Measurements from ENCODE around the gene CSRNP3.

Gene CSRNP3

DNA sequence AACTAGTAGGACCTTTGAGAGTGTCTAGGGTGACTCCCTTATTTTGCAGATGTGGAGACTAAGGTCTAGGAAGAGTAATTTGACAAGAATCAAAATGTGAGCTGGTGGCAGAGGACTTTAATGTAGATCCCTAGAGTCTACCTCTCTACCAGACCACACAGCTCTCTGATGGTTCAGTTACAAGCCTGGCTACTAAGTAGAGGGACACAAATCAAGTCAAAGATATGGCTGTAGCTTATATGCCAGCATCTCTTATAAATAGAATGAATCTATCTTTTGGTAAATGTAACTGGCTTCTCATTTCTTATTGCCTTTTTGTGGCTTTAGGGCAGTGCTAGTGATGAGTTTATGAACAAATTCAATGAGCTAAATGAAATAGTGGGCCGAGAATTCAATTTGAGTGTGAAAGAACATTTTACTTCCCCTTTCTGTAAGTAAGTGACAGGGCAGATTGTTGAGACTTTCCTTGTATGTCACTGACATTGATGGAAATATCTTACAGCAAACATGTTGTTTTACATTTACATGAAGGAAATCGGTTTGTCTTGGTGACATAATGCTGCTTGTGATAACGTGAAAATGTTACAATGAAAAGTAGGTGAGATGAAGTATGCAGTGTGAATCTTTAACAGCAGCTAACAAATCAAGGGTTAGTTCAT, 28.3 kb downstream of the CSRNP3 start:
- CTCF ChIA-PET: no interaction called here
- no peaks in the 10 kb centered on the region for H3K4me1 Mint-ChIP-seq
- no peak for DNase-seq
- no peaks in the 10 kb centered on the region for H3K27me3 Mint-ChIP-seq
- no peak overlapping the region for H3K27ac Mint-ChIP-seq
- no peaks in the 10 kb centered on the region for H3K9me3 Mint-ChIP-seq
- no peak overlapping the region for H3K4me3 Mint-ChIP-seq
- no peaks in the 10 kb centered on the region for H3K36me3 Mint-ChIP-seq

GRCh38 chr2:165499131-165499530, 29.6 kb downstream of the CSRNP3 start:
- Mint-ChIP-seq H3K27ac (no peak overlapping the region), H3K9me3 (no peaks in the 10 kb centered on the region), H3K36me3 (no peaks in the 10 kb centered on the region), H3K4me3 (no peak overlapping the region), H3K4me1 (no peaks in the 10 kb centered on the region), H3K27me3 (no peaks in the 10 kb centered on the region)
- CTCF ChIA-PET: no interaction called here
- DNase-seq: no peak

DNA sequence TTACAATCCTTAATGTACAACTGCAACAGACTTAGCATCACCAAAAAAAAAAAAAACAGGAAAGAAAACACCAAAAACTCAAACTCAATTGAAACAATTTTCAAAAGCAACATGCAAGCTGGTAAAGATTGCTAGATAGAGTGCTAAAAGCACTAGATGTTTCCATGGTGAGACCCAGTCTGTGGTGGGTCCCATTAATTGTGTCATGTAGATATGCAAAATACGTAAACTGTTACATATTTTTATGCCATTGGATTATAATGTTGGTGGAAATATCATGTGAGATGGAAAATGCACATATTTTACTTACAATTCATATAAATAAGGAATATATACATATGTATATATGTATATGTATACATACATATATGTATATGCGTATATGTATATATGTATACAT, 30.5 kb downstream of the CSRNP3 start:
- CTCF ChIA-PET: no interaction called here
- Mint-ChIP-seq H3K27ac (no peak overlapping the region), H3K9me3 (no peaks in the 10 kb centered on the region), H3K4me1 (no peaks in the 10 kb centered on the region), H3K36me3 (no peaks in the 10 kb centered on the region), H3K27me3 (no peaks in the 10 kb centered on the region), H3K4me3 (no peak overlapping the region)
- DNase-seq: no peak

DNA sequence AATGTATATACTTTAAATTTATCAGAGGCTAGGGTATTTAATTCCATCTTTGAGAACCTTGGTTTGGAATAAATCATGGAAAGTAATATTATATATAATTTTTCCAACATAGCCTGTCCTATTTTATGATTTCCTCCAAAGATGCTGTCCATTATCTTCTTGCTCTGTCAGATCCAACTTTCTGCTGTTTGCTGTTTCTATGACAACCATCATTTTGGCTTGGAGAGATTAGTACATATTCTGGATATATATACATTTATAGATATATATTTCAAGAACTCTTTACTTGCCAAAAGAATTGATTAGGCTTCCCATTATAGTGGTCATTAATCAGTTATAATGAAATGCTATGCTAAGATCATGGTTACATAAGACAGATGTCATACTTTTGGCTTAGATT, 31.3 kb downstream of the CSRNP3 start:
- Mint-ChIP-seq H3K4me1 (no peaks in the 10 kb centered on the region), H3K36me3 (no peaks in the 10 kb centered on the region), H3K9me3 (no peaks in the 10 kb centered on the region), H3K27me3 (no peaks in the 10 kb centered on the region), H3K4me3 (no peak overlapping the region), H3K27ac (no peak overlapping the region)
- CTCF ChIA-PET: no interaction called here
- no peak for DNase-seq

DNA sequence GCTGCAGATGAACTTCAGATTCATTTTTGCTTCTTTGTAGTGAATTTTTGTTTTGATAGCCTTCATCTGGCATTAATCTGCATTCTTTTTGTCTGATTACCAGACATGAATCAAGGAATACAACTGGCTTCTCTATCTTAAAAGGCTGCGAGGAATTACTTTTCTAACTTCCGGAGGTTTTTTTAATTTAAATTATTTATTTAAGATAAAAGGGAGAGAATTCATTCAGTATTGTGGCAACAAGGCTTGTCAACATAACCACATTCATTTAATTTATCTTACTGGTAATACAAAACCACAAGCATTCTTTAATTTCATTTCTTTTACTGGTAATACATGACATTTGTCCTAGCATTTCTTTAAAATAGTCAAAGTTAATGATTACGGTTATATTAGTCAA, 36.0 kb downstream of the CSRNP3 start:
- Mint-ChIP-seq H3K4me1 (no peaks in the 10 kb centered on the region), H3K27ac (no peak overlapping the region), H3K27me3 (no peaks in the 10 kb centered on the region), H3K36me3 (no peaks in the 10 kb centered on the region), H3K9me3 (no peaks in the 10 kb centered on the region), H3K4me3 (no peak overlapping the region)
- DNase-seq: no peak
- CTCF ChIA-PET: no interaction called here

- Mint-ChIP-seq H3K27ac (no peak overlapping the region), H3K27me3 (no peaks in the 10 kb centered on the region), H3K36me3 (no peaks in the 10 kb centered on the region), H3K4me1 (no peaks in the 10 kb centered on the region), H3K9me3 (no peaks in the 10 kb centered on the region), H3K4me3 (no peak overlapping the region)
- CTCF ChIA-PET: no interaction called here
- no peak for DNase-seq
Observed at GRCh38 chr2:165508927-165509326, 39.4 kb downstream of the CSRNP3 start.

GRCh38 chr2:165513479-165513878, 44.0 kb downstream of the CSRNP3 start:
- DNase-seq: no peak
- Mint-ChIP-seq H3K36me3 (no peaks in the 10 kb centered on the region), H3K4me1 (no peaks in the 10 kb centered on the region), H3K9me3 (no peaks in the 10 kb centered on the region), H3K27me3 (no peaks in the 10 kb centered on the region), H3K27ac (no peak overlapping the region), H3K4me3 (no peak overlapping the region)
- CTCF ChIA-PET: no interaction called here

GRCh38 chr2:165518611-165519010, 49.1 kb downstream of the CSRNP3 start:
- no peaks in the 10 kb centered on the region for H3K27me3 Mint-ChIP-seq
- no peak overlapping the region for H3K27ac Mint-ChIP-seq
- no peak overlapping the region for H3K4me3 Mint-ChIP-seq
- H3K36me3 Mint-ChIP-seq: no peaks in the 10 kb centered on the region
- H3K9me3 Mint-ChIP-seq: no peaks in the 10 kb centered on the region
- CTCF ChIA-PET: no interaction called here
- no peaks in the 10 kb centered on the region for H3K4me1 Mint-ChIP-seq
- no peak for DNase-seq

DNA sequence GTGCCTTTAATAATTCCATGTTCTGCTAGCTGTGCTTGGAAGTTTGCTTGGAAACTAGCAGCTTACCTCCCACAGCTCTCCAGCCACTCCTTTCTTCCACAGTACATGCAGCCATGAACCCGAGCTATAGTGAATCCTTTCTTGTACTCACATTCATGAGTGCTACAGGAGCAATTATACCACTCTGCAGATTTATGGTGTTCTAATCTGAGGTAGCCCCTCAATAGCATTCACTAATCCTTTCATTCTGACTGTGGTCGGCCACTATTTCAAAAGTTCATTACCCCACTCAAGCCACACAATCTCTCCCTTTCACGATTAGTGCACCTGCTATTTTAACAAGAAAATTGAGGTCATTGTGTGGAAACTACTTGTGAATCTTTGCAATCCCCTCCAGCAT, 53.2 kb downstream of the CSRNP3 start:
- no peak for DNase-seq
- H3K27me3 Mint-ChIP-seq: no peaks in the 10 kb centered on the region

DNA sequence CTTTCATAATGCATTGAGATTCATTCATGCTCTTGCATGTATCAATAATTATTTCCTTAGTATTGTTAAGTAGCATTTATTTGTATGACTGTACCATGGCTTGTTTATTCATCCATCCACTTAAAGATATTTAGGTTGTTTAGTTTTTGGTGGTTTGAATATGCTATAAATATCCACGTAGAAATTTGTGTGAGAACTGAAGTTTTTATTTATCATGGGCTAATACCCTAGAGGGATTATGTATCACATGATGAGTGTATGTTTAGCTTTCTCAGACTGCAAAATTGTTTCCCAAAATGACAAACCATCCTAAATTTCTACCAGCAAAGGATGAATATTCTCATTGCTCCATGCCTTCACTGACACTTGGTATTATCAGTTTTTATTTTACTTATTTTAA, 55.2 kb downstream of the CSRNP3 start:
- DNase-seq: no peak
- Mint-ChIP-seq H3K9me3 (no peaks in the 10 kb centered on the region), H3K36me3 (no peaks in the 10 kb centered on the region), H3K27me3 (no peaks in the 10 kb centered on the region), H3K4me1 (no peaks in the 10 kb centered on the region), H3K4me3 (no peak overlapping the region), H3K27ac (no peak overlapping the region)
- CTCF ChIA-PET: no interaction called here

More for the DNA sequence above, 53.2 kb downstream of the CSRNP3 start:
- Mint-ChIP-seq H3K4me1 (no peaks in the 10 kb centered on the region), H3K36me3 (no peaks in the 10 kb centered on the region), H3K4me3 (no peak overlapping the region), H3K27ac (no peak overlapping the region), H3K9me3 (no peaks in the 10 kb centered on the region)
- CTCF ChIA-PET: no interaction called here

DNA sequence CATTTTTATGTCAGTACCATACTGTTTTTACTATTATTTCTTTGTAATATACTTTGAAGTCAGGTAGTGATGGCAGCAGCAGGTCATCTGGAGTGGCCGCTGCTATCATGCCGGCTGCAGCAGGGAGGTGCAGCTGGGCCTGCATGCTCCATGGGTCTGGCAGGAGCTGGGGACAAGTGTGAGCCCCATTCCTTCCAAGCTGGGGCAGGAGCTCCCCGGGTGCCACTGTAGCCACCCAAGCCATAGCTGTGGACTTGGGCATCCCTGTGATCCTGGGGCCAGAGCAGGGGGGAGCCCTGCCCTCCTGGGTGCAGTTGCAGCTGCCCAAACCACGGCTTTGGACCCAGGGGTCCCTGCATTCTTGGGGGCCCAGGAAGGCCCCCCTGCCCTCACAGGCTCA, 59.2 kb downstream of the CSRNP3 start:
- DNase-seq: no peak
- no peaks in the 10 kb centered on the region for H3K4me1 Mint-ChIP-seq
- no peak overlapping the region for H3K4me3 Mint-ChIP-seq
- no peaks in the 10 kb centered on the region for H3K27me3 Mint-ChIP-seq
- no peaks in the 10 kb centered on the region for H3K9me3 Mint-ChIP-seq
- CTCF ChIA-PET: no interaction called here
- no peaks in the 10 kb centered on the region for H3K36me3 Mint-ChIP-seq
- no peak overlapping the region for H3K27ac Mint-ChIP-seq

DNA sequence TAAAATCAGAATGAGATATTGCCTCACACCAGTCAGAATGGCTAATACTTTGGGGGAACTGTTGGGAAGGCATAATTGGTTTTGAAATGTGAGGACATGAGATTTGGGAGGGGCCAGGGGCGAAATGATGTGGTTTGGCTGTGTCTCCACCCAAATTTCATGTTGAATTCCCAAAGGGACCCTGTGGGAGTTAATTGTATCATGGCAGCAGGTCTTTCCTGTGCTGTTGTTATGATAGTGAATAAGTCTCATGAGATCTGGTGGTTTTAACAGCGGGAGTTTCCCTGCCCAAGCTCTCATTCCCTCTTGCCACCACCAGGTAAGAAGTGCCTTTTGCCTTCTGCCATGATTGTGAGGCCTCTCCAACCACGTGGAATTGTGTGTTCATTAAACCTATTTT, 59.6 kb downstream of the CSRNP3 start:
- Mint-ChIP-seq H3K4me3 (no peak overlapping the region), H3K27me3 (no peaks in the 10 kb centered on the region), H3K9me3 (no peaks in the 10 kb centered on the region), H3K36me3 (no peaks in the 10 kb centered on the region), H3K27ac (no peak overlapping the region), H3K4me1 (no peaks in the 10 kb centered on the region)
- no peak for DNase-seq
- CTCF ChIA-PET: no interaction called here

- H3K36me3 Mint-ChIP-seq: no peaks in the 10 kb centered on the region
- H3K27me3 Mint-ChIP-seq: no peaks in the 10 kb centered on the region
- no peak for DNase-seq
- no peak overlapping the region for H3K27ac Mint-ChIP-seq
- CTCF ChIA-PET: no interaction called here
- H3K4me1 Mint-ChIP-seq: no peaks in the 10 kb centered on the region
- H3K4me3 Mint-ChIP-seq: no peak overlapping the region
- H3K9me3 Mint-ChIP-seq: no peaks in the 10 kb centered on the region
Observed at GRCh38 chr2:165533331-165533730, 63.8 kb downstream of the CSRNP3 start.

GRCh38 chr2:165535471-165535870, 66.0 kb downstream of the CSRNP3 start:
- H3K27ac Mint-ChIP-seq: no peak overlapping the region
- H3K4me3 Mint-ChIP-seq: no peak overlapping the region
- H3K4me1 Mint-ChIP-seq: no peaks in the 10 kb centered on the region
- DNase-seq: no peak
- no peaks in the 10 kb centered on the region for H3K9me3 Mint-ChIP-seq
- no peaks in the 10 kb centered on the region for H3K36me3 Mint-ChIP-seq
- CTCF ChIA-PET: no interaction called here
- no peaks in the 10 kb centered on the region for H3K27me3 Mint-ChIP-seq

DNA sequence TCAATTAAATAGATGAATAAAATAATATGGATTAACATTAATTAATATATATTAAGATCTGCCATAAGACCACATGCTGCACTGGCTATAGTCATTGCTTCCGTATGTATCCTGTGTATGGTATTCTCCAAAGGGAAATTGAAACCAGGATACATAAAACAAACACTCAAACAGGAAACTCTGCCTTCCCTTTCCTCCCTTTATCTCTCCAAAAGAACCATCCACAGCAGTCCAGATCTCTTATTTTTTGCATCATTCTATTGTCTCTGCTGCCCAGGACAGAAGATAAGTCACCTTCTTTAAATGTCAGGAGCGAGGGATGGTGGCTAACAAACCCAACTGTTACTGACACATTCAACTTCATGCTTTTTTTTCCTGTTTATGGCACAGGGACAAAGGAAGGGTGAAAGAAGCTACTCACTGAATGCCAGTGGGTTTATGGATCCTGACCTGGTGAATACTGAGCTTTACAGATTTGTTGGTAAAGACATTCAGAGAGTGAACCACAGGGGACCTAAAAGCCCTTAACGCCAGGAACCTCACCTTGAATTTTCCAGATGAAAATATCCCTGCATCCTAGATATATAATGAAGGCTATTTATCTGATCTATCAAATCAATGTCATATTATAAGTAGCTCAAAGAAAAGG, 67.5 kb downstream of the CSRNP3 start:
- DNase-seq: no peak
- Mint-ChIP-seq H3K4me3 (no peak overlapping the region), H3K27me3 (no peaks in the 10 kb centered on the region), H3K36me3 (no peaks in the 10 kb centered on the region), H3K27ac (no peak overlapping the region), H3K4me1 (no peaks in the 10 kb centered on the region), H3K9me3 (no peaks in the 10 kb centered on the region)
- CTCF ChIA-PET: no interaction called here

GRCh38 chr2:165539985-165540384, 70.5 kb downstream of the CSRNP3 start:
- CTCF ChIA-PET: no interaction called here
- no peak for DNase-seq
- Mint-ChIP-seq H3K27me3 (no peaks in the 10 kb centered on the region), H3K4me3 (no peak overlapping the region), H3K36me3 (no peaks in the 10 kb centered on the region), H3K27ac (no peak overlapping the region), H3K4me1 (no peaks in the 10 kb centered on the region), H3K9me3 (no peaks in the 10 kb centered on the region)
